SK-N-SH treated with all-trans-retinoic acid at 6 μM for 48 hours (cell line): ENCODE measurements around the gene TLCD2.

Source experiments
- CSDC2 ChIP-seq: fragments of 250-450 bp; sonication (Bioruptor Pico); IDR thresholded peaks from 2 replicates; pipeline ENCODE4 v1.5.0; 2020; ENCODE audit warnings: mild to moderate bottlenecking, moderate library complexity
- PATZ1 ChIP-seq: fragments of 250-450 bp; sonication (Bioruptor Pico); IDR thresholded peaks from 2 replicates; pipeline ENCODE4 v1.8.0; 2020; ENCODE audit warnings: mild to moderate bottlenecking, moderate library complexity, borderline replicate concordance
- ZFP30 ChIP-seq: fragments of 450-650 bp; formaldehyde crosslinking; IDR thresholded peaks from 2 replicates; pipeline ENCODE4 v1.5.0; 2022; ENCODE audit warnings: mild to moderate bottlenecking, moderate library complexity
- TF ChIP-seq, protein P1 (sequence below): fragments of 250-450 bp; sonication (Bioruptor Pico); IDR thresholded peaks from 2 replicates; pipeline ENCODE4 v1.5.1; 2020; ENCODE audit warnings: low read depth, mild to moderate bottlenecking, moderate library complexity

DNA sequence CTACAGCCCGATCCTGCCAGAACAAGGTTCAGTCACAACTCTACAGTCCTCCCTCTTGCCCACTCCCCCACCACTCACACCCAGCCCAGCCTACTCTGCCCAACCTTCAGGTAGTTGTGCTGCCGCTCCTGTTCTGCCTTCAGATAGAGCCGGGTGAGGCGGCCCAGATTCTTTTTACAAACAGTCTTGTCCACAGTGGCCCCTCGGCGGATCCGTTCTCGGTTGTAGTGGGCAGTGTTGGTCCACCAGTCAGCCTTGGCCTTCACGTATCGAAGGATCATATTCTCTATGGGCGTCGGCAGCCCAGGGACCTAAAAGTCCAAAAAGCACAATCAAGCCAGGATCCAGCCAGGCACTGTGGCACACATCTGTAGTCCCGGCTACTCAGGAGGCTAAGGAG is 33.8 kb downstream of the TLCD2 start:
- TF ChIP-seq PATZ1 (CRISPR knock-in tag) (no peak), CSDC2 (no peak), ZFP30 (CRISPR knock-in tag) (no peak)
- TF ChIP-seq, protein P1, sequence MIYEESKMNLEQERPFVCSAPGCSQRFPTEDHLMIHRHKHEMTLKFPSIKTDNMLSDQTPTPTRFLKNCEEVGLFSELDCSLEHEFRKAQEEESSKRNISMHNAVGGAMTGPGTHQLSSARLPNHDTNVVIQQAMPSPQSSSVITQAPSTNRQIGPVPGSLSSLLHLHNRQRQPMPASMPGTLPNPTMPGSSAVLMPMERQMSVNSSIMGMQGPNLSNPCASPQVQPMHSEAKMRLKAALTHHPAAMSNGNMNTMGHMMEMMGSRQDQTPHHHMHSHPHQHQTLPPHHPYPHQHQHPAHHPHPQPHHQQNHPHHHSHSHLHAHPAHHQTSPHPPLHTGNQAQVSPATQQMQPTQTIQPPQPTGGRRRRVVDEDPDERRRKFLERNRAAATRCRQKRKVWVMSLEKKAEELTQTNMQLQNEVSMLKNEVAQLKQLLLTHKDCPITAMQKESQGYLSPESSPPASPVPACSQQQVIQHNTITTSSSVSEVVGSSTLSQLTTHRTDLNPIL: no peak
